Measurements from ENCODE around the gene RFTN1. TPM values are rescaled to one million over a fixed set of nuclear protein-coding genes. Genes with fewer than 3 reads are reported as not detected.
A peak's percentile ranks its signal among the peaks of the same experiment; 100 is the strongest.

The RFTN1 gene
- total RNA-seq, 3 donors from 2014 or later (not counting 1 experiment from before 2014, with no cell fraction given) = 112 to 135 (median 115) TPM

- Mint-ChIP-seq H3K36me3 (peaks cover 19% of the 10 kb centered on the region), H3K4me3 (no peak overlapping the region), H3K4me1 (peaks cover 45 to 47% of the 10 kb centered on the region in 2 donors)
Observed at GRCh38 chr3:16319723-16320122, 193.8 kb downstream of the RFTN1 start.

GRCh38 chr3:16319307-16319706, 194.2 kb downstream of the RFTN1 start:
- TF ChIP-seq CTCF (IDR thresholded peaks at IDR 0.05) = peak; percentile 41
- DNase-seq = peak in 1 of 2 donors; percentile 92
- Mint-ChIP-seq H3K4me1 (peaks cover 45 to 47% of the 10 kb centered on the region in 2 donors), H3K9me3 (no peaks in the 10 kb centered on the region), H3K27me3 (ENCODE audit: low read depth in 2 of 2) (no peaks in the 10 kb centered on the region), H3K36me3 (peaks cover 19% of the 10 kb centered on the region), H3K27ac (peak overlapping the region; percentile 64 to 76), H3K4me3 (no peak overlapping the region)
- WGBS (ENCODE audit: insufficient coverage) = 66% methylated on average over 4 of the region's 4 CpGs
- Histone ChIP-seq H3K4me3 (ENCODE audit: low read length) (no peak overlapping the region), H3K9me3 (ENCODE audit: control insufficient read depth, insufficient read depth, low read length) (no peaks in the 10 kb centered on the region), H3K4me1 (ENCODE audit: control insufficient read depth, insufficient read depth, low read length) (peaks cover 46% of the 10 kb centered on the region), H3K27me3 (ENCODE audit: control insufficient read depth, insufficient read depth, low read length) (no peaks in the 10 kb centered on the region), H3K36me3 (ENCODE audit: control insufficient read depth, insufficient read depth, low read length) (peaks cover 76% of the 10 kb centered on the region), H3K27ac (ENCODE audit: low read length) (no peak overlapping the region)
- peak; percentile 71 to 81 (median 74) for ATAC-seq
- intact Hi-C loops (cut with micrococcal nuclease) = loop anchor here (1.0 to 2.0 kb wide), 2 partner anchors 29 to 51 kb away; no protein-coding TSS in a partner anchor

More at GRCh38 chr3:16319723-16320122, 193.8 kb downstream of the RFTN1 start:
- no peak overlapping the region for H3K4me3 ChIP-seq (ENCODE audit: low read length)
- whole genome bisulfite sequencing (ENCODE audit: insufficient coverage) = 97% methylated on average over 4 of the region's 4 CpGs
- ATAC-seq (no peak), DNase-seq (no peak)
- peaks cover 42% of the 10 kb centered on the region for H3K4me1 ChIP-seq (ENCODE audit: control insufficient read depth, insufficient read depth, low read length)
- Mint-ChIP-seq H3K27ac (peak overlapping the region; percentile 64 to 76), H3K9me3 (no peaks in the 10 kb centered on the region), H3K27me3 (ENCODE audit: low read depth in 2 of 2) (no peaks in the 10 kb centered on the region)
- no peak for TF ChIP-seq CTCF (IDR thresholded peaks at IDR 0.05)
- intact Hi-C loops (cut with micrococcal nuclease) = loop anchor here (1.0 to 2.0 kb wide), 2 partner anchors 29 to 51 kb away; no protein-coding TSS in a partner anchor
- H3K36me3 ChIP-seq (ENCODE audit: control insufficient read depth, insufficient read depth, low read length) = peaks cover 76% of the 10 kb centered on the region
- no peaks in the 10 kb centered on the region for H3K27me3 ChIP-seq (ENCODE audit: control insufficient read depth, insufficient read depth, low read length)
- H3K27ac ChIP-seq (ENCODE audit: low read length) = no peak overlapping the region
- H3K9me3 ChIP-seq (ENCODE audit: control insufficient read depth, insufficient read depth, low read length) = no peaks in the 10 kb centered on the region

GRCh38 chr3:16318176-16318575, 195.3 kb downstream of the RFTN1 start:
- Histone ChIP-seq H3K4me1 (ENCODE audit: control insufficient read depth, insufficient read depth, low read length) (peaks cover 58% of the 10 kb centered on the region), H3K27me3 (ENCODE audit: control insufficient read depth, insufficient read depth, low read length) (no peaks in the 10 kb centered on the region), H3K4me3 (ENCODE audit: low read length) (no peak overlapping the region), H3K36me3 (ENCODE audit: control insufficient read depth, insufficient read depth, low read length) (peaks cover 74% of the 10 kb centered on the region), H3K9me3 (ENCODE audit: control insufficient read depth, insufficient read depth, low read length) (no peaks in the 10 kb centered on the region), H3K27ac (ENCODE audit: low read length) (no peak overlapping the region)
- peak overlapping the region; percentile 13 for H3K4me3 Mint-ChIP-seq
- DNase-seq (no peak), ATAC-seq (no peak)
- peaks cover 56 to 58% of the 10 kb centered on the region in 2 donors for H3K4me1 Mint-ChIP-seq
- intact Hi-C loops (cut with micrococcal nuclease) = loop anchor here (2.0 kb wide), 1 partner anchor 49 kb away; no protein-coding TSS in a partner anchor
- 49% methylated on average over 5 of the region's 7 CpGs for WGBS (ENCODE audit: insufficient coverage)
- H3K36me3 Mint-ChIP-seq = peaks cover 19% of the 10 kb centered on the region
- H3K9me3 Mint-ChIP-seq = no peaks in the 10 kb centered on the region
- no peak for TF ChIP-seq CTCF (IDR thresholded peaks at IDR 0.05)
- H3K27me3 Mint-ChIP-seq (ENCODE audit: low read depth in 2 of 2) = no peaks in the 10 kb centered on the region
- peak overlapping the region; percentile 25 to 64 for H3K27ac Mint-ChIP-seq

GRCh38 chr3:16317561-16317945, 195.9 kb downstream of the RFTN1 start:
- intact Hi-C loops (cut with micrococcal nuclease) = no loop called here
- Mint-ChIP-seq H3K4me3 (no peak overlapping the region), H3K36me3 (peaks cover 19% of the 10 kb centered on the region), H3K27me3 (ENCODE audit: low read depth in 2 of 2) (no peaks in the 10 kb centered on the region), H3K9me3 (no peaks in the 10 kb centered on the region), H3K4me1 (peaks cover 60 to 62% of the 10 kb centered on the region in 2 donors), H3K27ac (peak overlapping the region; percentile 25 to 64)
- Histone ChIP-seq H3K36me3 (ENCODE audit: control insufficient read depth, insufficient read depth, low read length) (peaks cover 70% of the 10 kb centered on the region), H3K27me3 (ENCODE audit: control insufficient read depth, insufficient read depth, low read length) (no peaks in the 10 kb centered on the region), H3K27ac (ENCODE audit: low read length) (no peak overlapping the region), H3K4me1 (ENCODE audit: control insufficient read depth, insufficient read depth, low read length) (peaks cover 64% of the 10 kb centered on the region), H3K9me3 (ENCODE audit: control insufficient read depth, insufficient read depth, low read length) (no peaks in the 10 kb centered on the region), H3K4me3 (ENCODE audit: low read length) (no peak overlapping the region)
- ATAC-seq (no peak), DNase-seq (no peak)
- WGBS (ENCODE audit: insufficient coverage) = 97% methylated on average over 6 of the region's 6 CpGs
- no peak for TF ChIP-seq CTCF (IDR thresholded peaks at IDR 0.05)
